ENCODE data around the gene PNCK.

PNCK gene

GRCh38 chrX:153622661-153623309 is 50.8 kb downstream of the PNCK start:
- TF ChIP-seq TCF12 (IDR thresholded peaks at IDR 0.05; ENCODE audit: low read depth) (no peak), USF1 (IDR thresholded peaks at IDR 0.05) (no peak), MAX (IDR thresholded peaks at IDR 0.05) (no peak), NFIC (IDR thresholded peaks at IDR 0.05) (no peak), REST (IDR thresholded peaks at IDR 0.05; ENCODE audit: low read depth) (no peak), TAF1 (IDR thresholded peaks at IDR 0.05; ENCODE audit: low read depth) (no peak), ZBTB7A (IDR thresholded peaks at IDR 0.05; ENCODE audit: low read depth) (no peak), EGR1 (IDR thresholded peaks at IDR 0.05) (no peak)

GRCh38 chrX:153621949-153622598 is 51.5 kb downstream of the PNCK start:
- TF ChIP-seq TAF1 (IDR thresholded peaks at IDR 0.05; ENCODE audit: low read depth): no peak
- no peak for TF ChIP-seq RAD21 (IDR thresholded peaks at IDR 0.05; ENCODE audit: low read depth)
- no peak for TF ChIP-seq MAX (IDR thresholded peaks at IDR 0.05)
- TF ChIP-seq TEAD4 (IDR thresholded peaks at IDR 0.05): no peak
- no peak for TF ChIP-seq EGR1 (IDR thresholded peaks at IDR 0.05)
- no peak for TF ChIP-seq REST (IDR thresholded peaks at IDR 0.05; ENCODE audit: low read depth)

GRCh38 chrX:153620576-153620975 is 53.0 kb downstream of the PNCK start:
- TF ChIP-seq NFIC (IDR thresholded peaks at IDR 0.05) (no peak), TCF12 (IDR thresholded peaks at IDR 0.05; ENCODE audit: low read depth) (no peak), ZBTB7A (IDR thresholded peaks at IDR 0.05; ENCODE audit: low read depth) (no peak), TEAD4 (IDR thresholded peaks at IDR 0.05) (no peak), EGR1 (IDR thresholded peaks at IDR 0.05) (no peak), USF1 (IDR thresholded peaks at IDR 0.05) (no peak), CEBPB (IDR thresholded peaks at IDR 0.05) (no peak)
